Hippocampal formation (tissue), 2 donors: Measurements from ENCODE around the gene AP3D1.
"Not testable (repeated sequence)": the region's sequence is repeated elsewhere in the genome, so short reads cannot be mapped to it uniquely, and the experiment has no call there.

ENCODE experiments used
- DNase-seq, 2 donors: peaks; one replicate each; lab custom pipeline; 2025; lab: John Stamatoyannopoulos, UW

Gene AP3D1

GRCh38 chr19:2150794-2151338, 500 bp downstream of the AP3D1 start:
- no peak for DNase-seq

GRCh38 chr19:2149980-2150793, 1.2 kb downstream of the AP3D1 start:
- DNase-seq = no peak

- no peak for DNase-seq
Observed at GRCh38 chr19:2148482-2149135, 2.8 kb downstream of the AP3D1 start.

GRCh38 chr19:2145831-2146241, 5.5 kb downstream of the AP3D1 start:
- DNase-seq = no peak

GRCh38 chr19:2144190-2144589, 7.2 kb downstream of the AP3D1 start:
- no peak for DNase-seq

GRCh38 chr19:2142173-2142829, 9.1 kb downstream of the AP3D1 start:
- no peak for DNase-seq

GRCh38 chr19:2140138-2140569, 11.2 kb downstream of the AP3D1 start:
- DNase-seq = no peak

- DNase-seq = no peak
Observed at GRCh38 chr19:2139385-2140137, 11.8 kb downstream of the AP3D1 start.

GRCh38 chr19:2138061-2138728, 13.2 kb downstream of the AP3D1 start:
- DNase-seq = no peak

- DNase-seq = no peak
Observed at GRCh38 chr19:2136796-2137195, 14.6 kb downstream of the AP3D1 start.

GRCh38 chr19:2135474-2136402, 15.6 kb downstream of the AP3D1 start:
- DNase-seq = no peak

- DNase-seq = no peak
Observed at GRCh38 chr19:2132731-2133490, 18.5 kb downstream of the AP3D1 start.

GRCh38 chr19:2132191-2132590, 19.2 kb downstream of the AP3D1 start:
- DNase-seq = no peak

- not testable (repeated sequence) for DNase-seq
Observed at GRCh38 chr19:2131012-2131975, 20.1 kb downstream of the AP3D1 start.

- no peak for DNase-seq
Observed at GRCh38 chr19:2129892-2130770, 21.2 kb downstream of the AP3D1 start.

GRCh38 chr19:2129486-2129885, 21.9 kb downstream of the AP3D1 start:
- DNase-seq = no peak

GRCh38 chr19:2129022-2129421, 22.3 kb downstream of the AP3D1 start:
- no peak for DNase-seq
